Gastrocnemius medialis (tissue), 4 donors: ENCODE measurements around the gene BAMBI. TPM values are rescaled to one million over a fixed set of nuclear protein-coding genes. Genes with fewer than 3 reads are reported as not detected.

ENCODE experiments used
- ATAC-seq, 2 donors: fragments of 150-250 bp; one replicate each; pipeline ENCODE4 v1.9.1; 2016
- DNase-seq, 2 donors: peaks; one replicate each; pipeline ENCODE4 v3.0.0-alpha.2; 2019
- H3K27ac ChIP-seq, 4 donors: fragments of 200-600 bp; sonication (generic); 1 replicate in 1 of 4; 2 replicates in 3 of 4; pipeline ENCODE4 v1.5.1; 2016 to 2018; ENCODE audit warnings: mild to moderate bottlenecking in 2 of 4, moderate library complexity in 1 of 4
- H3K27me3 ChIP-seq, 3 donors: fragments of 200-600 bp; sonication (generic) in 2 of 3; 1 replicate in 1 of 3; 2 replicates in 2 of 3; pipeline versions ENCODE4 v1.5.1 to v1.6.0; 2016 to 2019; ENCODE audit warnings: mild to moderate bottlenecking in 1 of 3, moderate library complexity in 1 of 3
- H3K36me3 ChIP-seq, 2 donors: fragments of 200-600 bp; sonication (generic) in 1 of 2; one replicate each; pipeline ENCODE4 v1.5.1; 2017 to 2018
- H3K4me1 ChIP-seq, 2 donors: fragments of 200-600 bp; sonication (generic) in 1 of 2; one replicate each; pipeline ENCODE4 v1.5.1; 2016 to 2017; ENCODE audit warnings: mild to moderate bottlenecking in 2 of 2
- H3K4me3 ChIP-seq, 4 donors: fragments of 200-600 bp; sonication (generic) in 3 of 4; 1 replicate in 1 of 4; 2 replicates in 3 of 4; pipeline ENCODE4 v1.5.1; 2016 to 2019; ENCODE audit warnings: mild to moderate bottlenecking in 2 of 4
- H3K9me3 ChIP-seq, 3 donors: fragments of 200-600 bp; sonication (generic) in 2 of 3; 1 replicate in 1 of 3; 2 replicates in 2 of 3; pipeline ENCODE4 v1.5.1; 2016 to 2019
- CTCF ChIP-seq, 5 experiments: fragments of 450-650 bp in 3 of 5; fragments of 200-600 bp in 2 of 5; sonication (generic) in 2 of 5; IDR thresholded peaks in 4 of 5; conservative IDR thresholded peaks in 1 of 5; 1 replicate in 4 of 5; 2 replicates in 1 of 5; pipeline ENCODE4 v1.5.1; 2016 to 2019; ENCODE audit warnings: antibody characterized with exemption in 5 of 5, mild to moderate bottlenecking in 3 of 5, moderate library complexity in 3 of 5
- POLR2A ChIP-seq, 2 donors: fragments of 450-650 bp; IDR thresholded peaks; one replicate each; pipeline ENCODE4 v1.6.1; 2017; ENCODE audit warnings: antibody characterized with exemption in 2 of 2, mild to moderate bottlenecking in 2 of 2, moderate library complexity in 2 of 2
- in situ Hi-C, 4 donors: fragments of 200-750 bp; cut with MboI; loops; one replicate each; pipeline versions ENCODE4 v1.15.0 to v1.8.0; 2017; ENCODE audit warnings: low sequenced_read_pairs in 4 of 4
- intact Hi-C: fragments of 100-400 bp; cut with DNase I; formaldehyde crosslinking; loops from one replicate; pipeline ENCODE4 v1.15.1; 2023; ENCODE audit warnings: low total_unique reads
- total RNA-seq, 4 donors: library from RNA; depleted of rRNA; stranded (reverse); fragments of >200 nt; gene quantifications; one replicate each; pipeline versions ENCODE4 v1.1.0 to v1.2.3, GENCODE V29; 2016

The BAMBI gene
- total RNA-seq, 4 donors from 2014 or later, result 0.31 to 1.8 (median 0.82) TPM; not detected in 1

- Histone ChIP-seq H3K4me1 (no peaks in the 10 kb centered on the region), H3K27ac (no peak overlapping the region), H3K27me3 (no peaks in the 10 kb centered on the region), H3K36me3 (no peaks in the 10 kb centered on the region), H3K9me3 (no peaks in the 10 kb centered on the region), H3K4me3 (no peak overlapping the region)
- ATAC-seq, result no peak
- DNase-seq, result no peak
- intact Hi-C loops (no loop called here), in situ Hi-C loops (loop anchor here in 2 of 4 donors (10.0 to 25.0 kb wide), 2 partner anchors 196 to 671 kb away; no protein-coding TSS in a partner anchor)
- TF ChIP-seq POLR2A (IDR thresholded peaks at IDR 0.05) (no peak), CTCF (IDR thresholded peaks at IDR 0.05 in 4 of 5, conservative IDR thresholded peaks at IDR 0.05 in 1 of 5) (no peak)
These were observed 43.6 kb upstream of the BAMBI start for GRCh38 chr10:28633750-28634149.

- no peaks in the 10 kb centered on the region for H3K27me3 ChIP-seq
- H3K9me3 ChIP-seq, result no peaks in the 10 kb centered on the region
- H3K4me3 ChIP-seq, result no peak overlapping the region
- intact Hi-C loops (no loop called here), in situ Hi-C loops (loop anchor here in 2 of 4 donors (10.0 to 25.0 kb wide), 2 partner anchors 200 to 667 kb away; no protein-coding TSS in a partner anchor)
- TF ChIP-seq CTCF (IDR thresholded peaks at IDR 0.05 in 4 of 5, conservative IDR thresholded peaks at IDR 0.05 in 1 of 5) (no peak), POLR2A (IDR thresholded peaks at IDR 0.05) (no peak)
- DNase-seq, result no peak
- no peak for ATAC-seq
- no peak overlapping the region for H3K27ac ChIP-seq
- no peaks in the 10 kb centered on the region for H3K4me1 ChIP-seq
- H3K36me3 ChIP-seq, result no peaks in the 10 kb centered on the region
These were observed 40.0 kb upstream of the BAMBI start for GRCh38 chr10:28637346-28637745.

GRCh38 chr10:28638392-28638791 lies 38.9 kb upstream of the BAMBI start:
- intact Hi-C loops (no loop called here), in situ Hi-C loops (loop anchor here in 2 of 4 donors (10.0 to 25.0 kb wide), 2 partner anchors 201 to 666 kb away; no protein-coding TSS in a partner anchor)
- DNase-seq, result no peak
- no peak for ATAC-seq
- no peaks in the 10 kb centered on the region for H3K4me1 ChIP-seq
- TF ChIP-seq POLR2A (IDR thresholded peaks at IDR 0.05) (no peak), CTCF (IDR thresholded peaks at IDR 0.05 in 4 of 5, conservative IDR thresholded peaks at IDR 0.05 in 1 of 5) (no peak)
- no peak overlapping the region for H3K27ac ChIP-seq
- H3K27me3 ChIP-seq, result no peaks in the 10 kb centered on the region
- no peak overlapping the region for H3K4me3 ChIP-seq
- H3K36me3 ChIP-seq, result no peaks in the 10 kb centered on the region
- H3K9me3 ChIP-seq, result no peaks in the 10 kb centered on the region

GRCh38 chr10:28640551-28640950 lies 36.8 kb upstream of the BAMBI start:
- H3K4me3 ChIP-seq, result no peak overlapping the region
- H3K9me3 ChIP-seq, result no peaks in the 10 kb centered on the region
- no peaks in the 10 kb centered on the region for H3K4me1 ChIP-seq
- intact Hi-C loops (no loop called here), in situ Hi-C loops (loop anchor here in 1 of 4 donors (25.0 kb wide), 1 partner anchor 203 kb away; no protein-coding TSS in a partner anchor)
- no peaks in the 10 kb centered on the region for H3K27me3 ChIP-seq
- H3K36me3 ChIP-seq, result no peaks in the 10 kb centered on the region
- no peak for DNase-seq
- no peak overlapping the region for H3K27ac ChIP-seq
- TF ChIP-seq POLR2A (IDR thresholded peaks at IDR 0.05) (no peak), CTCF (IDR thresholded peaks at IDR 0.05 in 4 of 5, conservative IDR thresholded peaks at IDR 0.05 in 1 of 5) (no peak)
- ATAC-seq, result no peak

GRCh38 chr10:28644647-28645046 lies 32.7 kb upstream of the BAMBI start:
- Histone ChIP-seq H3K36me3 (no peaks in the 10 kb centered on the region), H3K4me1 (no peaks in the 10 kb centered on the region), H3K27me3 (no peaks in the 10 kb centered on the region), H3K27ac (no peak overlapping the region), H3K4me3 (no peak overlapping the region), H3K9me3 (no peaks in the 10 kb centered on the region)
- in situ Hi-C loops (loop anchor here in 1 of 4 donors (25.0 kb wide), 1 partner anchor 207 kb away; no protein-coding TSS in a partner anchor), intact Hi-C loops (no loop called here)
- TF ChIP-seq CTCF (IDR thresholded peaks at IDR 0.05 in 4 of 5, conservative IDR thresholded peaks at IDR 0.05 in 1 of 5) (no peak), POLR2A (IDR thresholded peaks at IDR 0.05) (no peak)
- ATAC-seq, result no peak
- no peak for DNase-seq
